Tibial artery (tissue), 4 donors: ENCODE results near the gene LRRC55.

ENCODE experiments used
- DNase-seq, 2 donors: peaks; one replicate each; pipeline ENCODE4 v3.0.0-alpha.2; 2019
- H3K27ac ChIP-seq, 2 donors: fragments of 200-600 bp; sonication (generic) in 1 of 2; 1 replicate in 1 of 2; 2 replicates in 1 of 2; pipeline ENCODE4 v1.5.1; 2018 to 2019; ENCODE audit warnings: mild to moderate bottlenecking in 1 of 2
- H3K27me3 ChIP-seq, 2 donors: fragments of 200-600 bp; sonication (generic) in 1 of 2; one replicate each; pipeline versions ENCODE4 v1.5.1 to v1.6.0; 2016 to 2019
- H3K36me3 ChIP-seq, 3 donors: fragments of 200-600 bp; sonication (generic) in 2 of 3; one replicate each; pipeline ENCODE4 v1.5.1; 2016 to 2019; ENCODE audit warnings: mild to moderate bottlenecking in 2 of 3
- H3K4me1 ChIP-seq, 4 donors: fragments of 200-600 bp; sonication (generic) in 2 of 4; 1 replicate in 3 of 4; 2 replicates in 1 of 4; pipeline ENCODE4 v1.5.1; 2016 to 2019
- H3K4me3 ChIP-seq, 2 donors: fragments of 200-600 bp; sonication (generic) in 1 of 2; 1 replicate in 1 of 2; 2 replicates in 1 of 2; pipeline ENCODE4 v1.5.1; 2018 to 2019; ENCODE audit warnings: mild to moderate bottlenecking in 2 of 2
- H3K9me3 ChIP-seq, 3 donors: fragments of 200-600 bp; sonication (generic) in 1 of 3; one replicate each; pipeline ENCODE4 v1.5.1; 2016 to 2019
- intact Hi-C: fragments of 100-400 bp; cut with DNase I; formaldehyde crosslinking; loops from one replicate; pipeline ENCODE4 v1.15.0; 2023; ENCODE audit warnings: low total_unique reads
- TF ChIP-seq, protein P1 (sequence below), 2 experiments: fragments of 200-600 bp in 1 of 2; fragments of 450-650 bp in 1 of 2; IDR thresholded peaks; one replicate each; pipeline ENCODE4 v1.5.1; 2017 to 2019; ENCODE audit warnings: antibody characterized with exemption in 2 of 2, mild to moderate bottlenecking in 1 of 2, moderate library complexity in 1 of 2

LRRC55 gene, protein sequence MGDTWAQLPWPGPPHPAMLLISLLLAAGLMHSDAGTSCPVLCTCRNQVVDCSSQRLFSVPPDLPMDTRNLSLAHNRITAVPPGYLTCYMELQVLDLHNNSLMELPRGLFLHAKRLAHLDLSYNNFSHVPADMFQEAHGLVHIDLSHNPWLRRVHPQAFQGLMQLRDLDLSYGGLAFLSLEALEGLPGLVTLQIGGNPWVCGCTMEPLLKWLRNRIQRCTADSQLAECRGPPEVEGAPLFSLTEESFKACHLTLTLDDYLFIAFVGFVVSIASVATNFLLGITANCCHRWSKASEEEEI

DNA sequence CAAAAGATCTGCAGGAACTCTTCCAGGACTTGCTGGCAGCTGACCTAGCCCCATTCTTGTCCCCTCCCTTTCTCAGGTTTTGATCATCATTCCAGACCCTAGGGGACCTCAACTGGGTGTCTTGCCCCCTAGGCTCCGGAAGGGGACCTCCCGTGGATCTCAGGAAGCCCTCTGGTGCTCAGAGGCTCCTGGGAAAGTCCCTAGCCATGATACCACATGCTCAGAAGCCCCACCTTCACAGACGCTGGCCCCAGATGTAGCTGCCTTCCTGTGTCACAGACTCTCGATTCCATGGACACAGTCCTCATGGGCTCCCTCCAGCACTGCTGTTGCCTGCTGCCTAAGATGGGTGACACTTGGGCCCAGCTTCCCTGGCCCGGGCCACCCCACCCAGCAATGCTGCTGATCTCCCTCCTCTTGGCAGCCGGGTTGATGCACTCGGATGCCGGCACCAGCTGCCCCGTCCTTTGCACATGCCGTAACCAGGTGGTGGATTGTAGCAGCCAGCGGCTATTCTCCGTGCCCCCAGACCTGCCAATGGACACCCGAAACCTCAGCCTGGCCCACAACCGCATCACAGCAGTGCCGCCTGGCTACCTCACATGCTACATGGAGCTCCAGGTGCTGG, at the start of gene LRRC55:
Gene LRRC55, plus strand, starts transcription at position 276 of the 628 bp plus-strand sequence. Its CDS starts 70 bp downstream, at position 346.
- no peak for DNase-seq
- Histone ChIP-seq H3K4me3 (no peak within 1 kb of the TSS), H3K36me3 (no peaks in the 10 kb centered on the region), H3K9me3 (no peaks in the 10 kb centered on the region), H3K27me3 (peaks cover 0 to 36% of the 10 kb centered on the region in 2 donors), H3K4me1 (no peaks in the 10 kb centered on the region), H3K27ac (no peak within 1 kb of the TSS)
- intact Hi-C loops: no loop called here
- TF ChIP-seq, protein P1, sequence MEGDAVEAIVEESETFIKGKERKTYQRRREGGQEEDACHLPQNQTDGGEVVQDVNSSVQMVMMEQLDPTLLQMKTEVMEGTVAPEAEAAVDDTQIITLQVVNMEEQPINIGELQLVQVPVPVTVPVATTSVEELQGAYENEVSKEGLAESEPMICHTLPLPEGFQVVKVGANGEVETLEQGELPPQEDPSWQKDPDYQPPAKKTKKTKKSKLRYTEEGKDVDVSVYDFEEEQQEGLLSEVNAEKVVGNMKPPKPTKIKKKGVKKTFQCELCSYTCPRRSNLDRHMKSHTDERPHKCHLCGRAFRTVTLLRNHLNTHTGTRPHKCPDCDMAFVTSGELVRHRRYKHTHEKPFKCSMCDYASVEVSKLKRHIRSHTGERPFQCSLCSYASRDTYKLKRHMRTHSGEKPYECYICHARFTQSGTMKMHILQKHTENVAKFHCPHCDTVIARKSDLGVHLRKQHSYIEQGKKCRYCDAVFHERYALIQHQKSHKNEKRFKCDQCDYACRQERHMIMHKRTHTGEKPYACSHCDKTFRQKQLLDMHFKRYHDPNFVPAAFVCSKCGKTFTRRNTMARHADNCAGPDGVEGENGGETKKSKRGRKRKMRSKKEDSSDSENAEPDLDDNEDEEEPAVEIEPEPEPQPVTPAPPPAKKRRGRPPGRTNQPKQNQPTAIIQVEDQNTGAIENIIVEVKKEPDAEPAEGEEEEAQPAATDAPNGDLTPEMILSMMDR (IDR thresholded peaks at IDR 0.05): no peak

DNA sequence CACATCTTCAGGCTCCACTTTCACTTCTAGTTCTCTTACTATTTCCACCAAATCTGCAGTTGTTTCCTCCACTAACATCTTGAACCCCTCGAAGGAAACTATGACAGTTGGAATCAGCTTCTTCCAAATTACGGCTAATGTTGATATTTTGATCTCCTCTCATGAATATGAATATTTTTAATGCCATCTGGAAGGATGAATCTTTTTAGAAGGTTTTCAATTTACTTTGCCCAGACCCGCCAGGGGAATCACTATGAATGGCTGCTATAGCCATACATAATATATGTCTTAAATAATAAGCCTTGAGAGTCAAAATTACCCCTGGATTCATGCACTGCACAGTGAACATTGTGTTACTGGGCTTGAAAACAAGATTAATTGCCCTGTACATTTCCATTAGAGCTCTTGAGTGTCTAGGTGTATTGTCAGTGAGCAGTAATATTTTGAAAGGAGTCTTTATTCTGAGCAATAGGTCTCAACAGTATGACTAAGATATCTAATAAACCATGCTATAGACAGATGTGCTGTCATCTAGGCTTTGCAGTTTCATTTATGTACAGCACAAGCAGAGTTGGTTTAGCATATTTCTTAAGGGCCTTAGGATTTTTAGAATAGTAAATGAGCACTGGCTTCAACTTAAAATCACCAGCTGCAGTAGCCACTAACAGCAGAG, 48.3 kb upstream of the LRRC55 start:
- H3K36me3 ChIP-seq: no peaks in the 10 kb centered on the region
- H3K4me1 ChIP-seq: no peaks in the 10 kb centered on the region
- intact Hi-C loops: no loop called here
- TF ChIP-seq, protein P1 (IDR thresholded peaks at IDR 0.05): no peak
- no peak overlapping the region for H3K27ac ChIP-seq
- H3K4me3 ChIP-seq: no peak overlapping the region
- no peak for DNase-seq
- no peaks in the 10 kb centered on the region for H3K27me3 ChIP-seq
- no peaks in the 10 kb centered on the region for H3K9me3 ChIP-seq

DNA sequence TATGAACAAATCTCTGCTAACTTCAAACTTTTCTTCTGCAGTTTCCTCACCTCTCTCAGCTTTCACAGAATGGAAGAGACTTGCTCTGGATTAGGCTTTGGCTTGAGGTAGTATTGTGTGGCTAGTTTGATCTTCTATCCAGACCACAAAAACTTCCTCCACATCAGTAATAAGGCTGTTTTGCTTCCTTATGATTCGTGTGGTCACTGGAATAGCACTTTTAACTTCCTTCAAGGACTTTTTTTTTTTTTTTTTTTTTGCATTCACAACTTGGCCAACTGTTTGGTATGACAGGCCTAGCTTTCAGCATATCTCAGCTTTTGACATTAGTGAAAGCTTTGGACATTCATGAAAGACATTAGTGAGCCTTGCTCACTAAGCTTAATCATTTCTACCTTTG, 47.5 kb upstream of the LRRC55 start:
- intact Hi-C loops: no loop called here
- Histone ChIP-seq H3K27me3 (no peaks in the 10 kb centered on the region), H3K4me1 (no peaks in the 10 kb centered on the region), H3K4me3 (no peak overlapping the region), H3K9me3 (no peaks in the 10 kb centered on the region), H3K27ac (no peak overlapping the region), H3K36me3 (no peaks in the 10 kb centered on the region)
- no peak for DNase-seq
- TF ChIP-seq, protein P1 (IDR thresholded peaks at IDR 0.05): no peak

DNA sequence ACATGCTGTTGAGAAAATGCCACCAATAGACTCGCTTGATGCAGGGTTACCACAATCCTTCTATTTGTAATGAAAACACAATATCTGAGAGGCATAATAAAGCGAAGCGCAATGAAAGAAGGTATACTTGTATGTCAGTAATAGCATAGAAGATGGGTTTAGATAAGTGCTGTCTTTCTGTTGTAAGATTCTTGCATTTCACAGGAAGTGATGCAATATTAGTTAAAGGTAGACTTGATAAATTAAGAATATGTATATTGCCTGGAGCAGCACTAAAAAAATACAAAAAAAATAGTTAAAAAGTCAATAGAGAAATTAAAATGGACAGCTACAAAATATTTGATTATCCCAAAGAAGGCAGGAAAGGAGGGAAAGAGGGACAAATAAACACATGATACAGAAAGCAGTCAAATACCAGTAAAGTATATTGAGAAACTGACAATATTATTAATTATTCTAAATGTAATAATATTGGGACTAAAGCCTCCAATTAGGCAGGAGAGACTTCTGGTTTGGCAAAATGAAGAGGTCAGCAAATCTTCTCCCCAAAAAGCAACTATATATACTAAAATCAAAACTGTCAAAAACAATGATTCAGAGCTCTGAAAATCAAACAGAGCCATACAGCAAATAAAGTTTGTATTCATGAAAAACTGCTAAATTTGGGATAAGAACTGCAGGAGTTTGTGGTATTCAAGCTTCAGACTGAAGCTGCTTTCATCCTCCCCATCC, 46.6 kb upstream of the LRRC55 start:
- Histone ChIP-seq H3K4me1 (no peaks in the 10 kb centered on the region), H3K27ac (no peak overlapping the region), H3K36me3 (no peaks in the 10 kb centered on the region), H3K27me3 (no peaks in the 10 kb centered on the region), H3K4me3 (no peak overlapping the region), H3K9me3 (no peaks in the 10 kb centered on the region)
- TF ChIP-seq, protein P1 (IDR thresholded peaks at IDR 0.05): no peak
- intact Hi-C loops: no loop called here
- DNase-seq: no peak

DNA sequence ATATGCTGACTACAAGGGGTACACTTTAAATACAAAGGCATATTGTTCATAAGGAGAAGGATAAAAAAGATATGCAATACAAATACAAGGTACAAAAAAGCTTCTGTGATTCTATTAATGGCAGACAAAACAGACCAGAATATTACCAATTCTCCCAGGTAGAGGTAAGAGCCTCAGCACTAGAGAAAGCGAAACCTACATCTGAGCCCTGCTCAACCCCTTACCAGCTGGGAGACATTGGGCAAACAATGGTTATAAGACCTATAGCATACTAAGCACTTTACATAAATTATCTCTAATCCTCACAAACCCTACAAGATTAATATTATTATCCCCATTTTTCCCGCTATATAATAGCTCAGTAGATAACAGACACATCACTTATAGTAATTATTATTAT, 41.2 kb upstream of the LRRC55 start:
- Histone ChIP-seq H3K27ac (no peak overlapping the region), H3K36me3 (no peaks in the 10 kb centered on the region), H3K27me3 (no peaks in the 10 kb centered on the region), H3K4me3 (no peak overlapping the region), H3K9me3 (no peaks in the 10 kb centered on the region), H3K4me1 (no peaks in the 10 kb centered on the region)
- intact Hi-C loops: no loop called here
- DNase-seq: no peak
- TF ChIP-seq, protein P1 (IDR thresholded peaks at IDR 0.05): no peak
